HG03521 (cell line): ENCODE measurements around the gene SLC24A4.
"Not testable (repeated sequence)": the region's sequence is repeated elsewhere in the genome, so short reads cannot be mapped to it uniquely, and the experiment has no call there.

Experiments
- ATAC-seq: cut with Tn5 transposase; IDR thresholded peaks from one replicate; pipeline ENCODE4 v1.9.1; 2021; ENCODE audit warnings: mild to moderate bottlenecking, moderate library complexity; ENCODE audit not compliant: unreplicated experiment

SLC24A4 gene

DNA sequence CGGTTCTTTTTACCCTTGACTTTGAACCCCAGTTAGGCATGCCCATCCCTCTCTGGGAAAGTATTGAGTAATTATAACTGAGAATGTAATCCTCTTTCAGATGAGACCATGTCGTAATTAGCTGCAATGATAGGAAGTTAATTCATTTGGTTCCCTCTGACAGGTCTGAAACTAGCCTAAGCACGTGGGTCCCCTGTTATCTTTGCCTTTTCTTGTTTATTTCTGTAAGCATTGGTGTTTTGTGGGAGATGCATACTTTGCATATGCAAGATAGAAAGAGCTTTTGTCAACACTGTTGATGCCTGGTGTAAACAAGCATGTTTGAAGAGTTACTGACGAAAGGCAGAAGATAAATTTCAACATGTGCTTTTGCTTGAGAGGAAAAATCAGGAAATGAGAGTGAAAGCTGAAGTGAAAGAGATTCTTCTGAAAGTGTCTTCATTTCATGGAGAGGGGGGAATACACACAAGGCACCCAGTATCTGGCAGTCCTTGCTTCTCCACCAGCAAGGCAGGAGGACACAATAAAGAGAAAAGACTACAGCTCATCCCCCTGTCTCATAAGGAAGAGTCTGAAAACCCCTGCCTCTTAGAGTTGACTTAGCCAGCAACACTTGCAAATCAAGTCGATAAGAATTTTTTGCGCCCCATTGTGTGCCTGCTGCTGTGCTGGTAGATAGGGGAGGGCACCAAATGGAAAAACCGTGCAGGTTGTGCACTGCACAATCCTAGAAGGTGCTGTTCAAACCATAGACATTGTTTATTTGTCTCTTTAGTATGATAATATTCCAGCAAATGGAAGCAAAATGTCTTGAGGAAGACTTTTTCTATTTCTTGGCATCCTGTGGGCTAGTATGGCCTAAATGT, 77.8 kb downstream of the SLC24A4 start:
- ATAC-seq, result peak; percentile 62

DNA sequence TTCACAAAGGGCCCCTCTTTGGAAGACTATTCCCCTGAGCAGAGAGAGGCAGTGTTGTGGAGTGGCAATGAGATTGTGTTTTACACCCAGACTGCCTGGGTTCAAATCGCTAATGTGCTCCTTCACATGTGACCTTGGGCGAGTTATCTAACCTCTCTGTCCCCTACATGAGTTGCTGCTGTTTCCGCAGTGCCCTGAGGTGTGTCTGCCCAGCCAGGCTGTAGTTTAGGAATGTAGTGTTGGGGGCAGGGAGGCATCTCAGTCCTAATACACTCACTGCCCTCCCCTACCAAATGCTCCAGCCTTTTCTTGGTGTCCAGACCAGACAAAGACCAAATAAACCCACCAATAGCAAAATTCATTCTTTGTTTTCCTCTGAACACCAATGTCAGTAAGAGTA, 78.6 kb downstream of the SLC24A4 start:
- ATAC-seq, result no peak

DNA sequence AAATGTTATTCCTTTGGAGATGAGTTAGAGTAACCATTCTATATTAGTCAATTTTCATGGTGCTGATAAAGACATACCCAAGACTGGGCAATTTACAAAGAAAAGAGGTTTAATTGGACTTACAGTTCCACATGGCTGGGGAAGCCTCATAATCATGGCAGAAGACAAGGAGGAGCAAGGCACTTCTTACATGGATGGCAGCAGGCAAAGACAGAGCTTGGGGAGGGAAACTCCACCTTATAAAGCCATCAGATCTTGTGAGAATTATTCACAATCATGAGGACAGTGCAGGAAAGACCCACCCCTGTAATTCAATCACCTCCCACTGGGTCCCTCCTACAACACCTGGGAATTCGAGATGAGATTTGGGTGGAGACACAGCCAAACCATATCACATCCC, 79.5 kb downstream of the SLC24A4 start:
- ATAC-seq, result not testable (repeated sequence)

DNA sequence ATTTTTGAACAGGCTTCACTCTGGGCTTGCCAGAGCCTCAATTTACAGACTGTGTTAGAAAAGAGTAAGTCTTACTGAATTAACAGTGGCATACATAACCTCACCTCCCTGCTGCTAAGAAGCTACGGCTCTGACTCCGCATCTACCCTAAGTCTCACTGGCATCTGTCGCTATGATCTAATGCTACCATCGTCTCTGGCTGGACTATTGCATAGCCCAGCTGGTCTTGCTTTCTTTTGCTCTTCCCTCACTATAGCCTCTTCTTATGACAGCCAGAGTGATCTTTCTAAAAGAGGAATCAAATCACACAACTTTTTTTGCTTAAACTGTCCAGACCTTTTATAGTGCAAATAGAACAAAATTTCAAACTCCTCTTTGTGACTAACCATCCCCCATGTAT, 81.1 kb downstream of the SLC24A4 start:
- ATAC-seq, result no peak

DNA sequence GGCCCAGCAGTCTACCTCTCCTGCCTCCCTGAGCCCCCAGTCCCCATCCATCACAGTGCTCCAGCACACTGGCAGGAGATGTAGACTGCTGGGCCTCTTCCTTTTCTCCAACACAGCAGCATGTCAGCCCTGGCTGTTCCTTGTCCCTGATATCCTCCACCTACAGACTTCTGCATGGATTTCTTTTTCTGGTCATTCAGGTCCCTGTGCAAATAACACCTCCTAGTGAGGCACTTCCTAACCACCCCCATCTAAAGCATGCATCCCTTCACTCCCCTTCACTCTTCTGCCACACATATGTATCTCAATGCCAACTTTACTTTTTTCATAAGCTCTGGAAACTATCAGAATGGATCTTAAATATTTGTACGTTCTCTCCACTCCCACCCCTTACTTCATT, 81.5 kb downstream of the SLC24A4 start:
- no peak for ATAC-seq

DNA sequence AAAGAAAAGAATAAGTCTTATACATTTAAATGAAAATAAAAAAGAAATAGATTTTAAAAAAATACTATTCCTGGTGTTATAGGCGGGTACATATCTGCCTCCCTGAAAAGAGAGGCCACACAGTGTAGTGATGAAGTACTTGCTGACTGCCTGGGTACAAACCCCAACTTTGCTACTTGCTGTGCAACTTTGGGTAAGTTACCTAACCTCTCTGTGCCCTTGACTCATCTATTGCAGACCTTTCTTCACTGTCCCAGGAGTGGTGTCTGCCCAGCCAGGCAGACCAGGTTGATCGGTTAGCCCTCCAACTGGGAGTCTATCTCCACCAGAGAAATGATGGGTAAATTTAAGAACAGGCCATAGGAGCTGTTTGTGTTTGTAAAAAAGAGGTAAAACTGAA, 82.0 kb downstream of the SLC24A4 start:
- ATAC-seq, result no peak

DNA sequence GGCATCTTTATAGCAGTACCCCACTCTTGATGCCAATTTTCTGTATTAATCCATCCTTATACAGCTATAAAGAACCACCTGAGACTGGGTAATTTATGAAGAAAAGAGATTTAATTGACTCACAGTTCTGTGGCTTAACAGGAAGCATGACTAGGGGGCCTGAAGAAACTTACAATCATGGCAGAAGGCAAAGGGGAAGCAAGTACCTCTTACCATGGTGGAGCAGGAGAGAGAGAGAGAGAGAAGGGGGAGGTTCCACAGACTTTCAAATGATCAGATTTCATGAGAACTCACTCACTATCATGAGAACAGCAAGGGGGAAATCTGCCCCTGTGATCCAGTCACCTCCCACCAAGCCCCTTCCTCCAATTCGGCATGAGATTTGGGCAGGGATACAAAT, 84.4 kb downstream of the SLC24A4 start:
- ATAC-seq, result no peak

DNA sequence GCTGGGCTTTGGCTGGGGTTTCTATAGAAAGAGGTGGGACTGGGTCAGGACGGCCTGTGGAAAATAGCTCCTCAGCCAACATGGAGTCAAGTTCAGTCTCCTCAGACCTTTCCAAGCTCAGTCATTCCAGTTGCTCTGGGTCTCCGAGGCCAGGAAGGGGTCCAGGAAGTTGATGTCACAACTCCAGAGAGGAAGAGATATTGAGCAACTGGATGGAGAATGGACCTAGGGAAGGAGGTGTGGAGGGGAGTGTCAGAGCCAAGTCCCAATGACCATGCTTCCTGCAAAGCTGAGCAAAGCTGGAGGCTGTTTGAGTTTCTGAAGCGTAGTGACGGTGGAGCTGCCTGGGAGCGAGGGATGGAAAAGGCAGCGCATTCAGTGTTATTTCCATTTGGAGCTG, 86.1 kb downstream of the SLC24A4 start:
- no peak for ATAC-seq

DNA sequence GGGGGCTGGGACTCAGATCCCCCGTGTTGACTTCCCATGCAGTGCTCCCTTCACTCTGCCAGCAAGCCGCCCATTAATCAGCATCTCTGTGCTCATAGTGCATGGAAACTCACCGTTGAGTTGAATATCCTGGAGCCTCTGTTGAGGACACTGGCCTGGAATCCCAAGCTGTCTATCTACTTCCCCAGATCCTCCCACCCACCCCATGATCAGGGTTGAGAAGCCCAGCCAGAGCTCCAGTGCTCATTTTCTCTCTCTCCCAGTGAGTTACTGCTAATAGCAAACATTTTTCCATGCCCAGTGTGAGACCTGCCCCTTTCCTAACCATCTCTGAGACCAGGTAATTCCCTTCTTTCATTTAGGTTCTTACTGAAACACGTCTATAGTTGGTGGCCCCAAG, 88.2 kb downstream of the SLC24A4 start:
- no peak for ATAC-seq

DNA sequence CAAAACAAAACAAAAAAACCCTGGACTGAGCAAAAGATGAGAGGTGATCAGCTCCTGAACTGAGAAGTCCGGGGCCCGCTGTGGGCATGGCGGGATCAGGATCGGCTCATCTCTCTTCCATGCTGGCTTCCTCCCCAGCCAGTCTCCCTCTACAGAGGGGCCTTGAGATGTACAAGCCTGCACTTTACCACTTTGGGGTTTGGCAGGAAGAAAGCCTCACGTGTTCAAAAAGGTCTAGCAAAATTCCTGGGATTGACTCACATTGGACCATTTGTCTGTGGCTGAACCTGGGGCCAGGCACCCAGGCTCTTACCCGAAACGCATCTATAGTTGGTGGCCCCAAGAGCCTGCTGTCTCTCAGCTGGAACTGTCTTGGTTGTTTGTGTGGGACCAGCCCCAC, 89.0 kb downstream of the SLC24A4 start:
- ATAC-seq, result no peak

DNA sequence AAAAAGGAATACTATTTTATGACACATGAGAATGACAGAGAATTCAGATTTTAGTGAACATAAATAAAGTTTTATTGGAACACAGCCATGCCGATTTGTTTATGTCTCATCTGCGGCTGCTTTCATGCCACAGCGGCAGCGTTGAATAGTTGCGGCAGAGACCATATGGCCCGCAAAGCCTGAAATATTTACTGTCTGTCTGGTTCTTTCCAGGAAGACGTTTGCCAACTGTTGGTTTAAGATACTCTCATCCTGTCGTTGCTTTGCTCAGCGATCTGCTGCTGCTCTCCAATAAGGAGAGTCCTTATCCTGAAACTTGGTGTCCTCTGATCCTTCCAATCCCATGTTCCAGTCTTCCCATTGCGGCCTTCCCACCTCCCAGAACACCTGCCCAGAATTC, 89.9 kb downstream of the SLC24A4 start:
- ATAC-seq, result no peak

DNA sequence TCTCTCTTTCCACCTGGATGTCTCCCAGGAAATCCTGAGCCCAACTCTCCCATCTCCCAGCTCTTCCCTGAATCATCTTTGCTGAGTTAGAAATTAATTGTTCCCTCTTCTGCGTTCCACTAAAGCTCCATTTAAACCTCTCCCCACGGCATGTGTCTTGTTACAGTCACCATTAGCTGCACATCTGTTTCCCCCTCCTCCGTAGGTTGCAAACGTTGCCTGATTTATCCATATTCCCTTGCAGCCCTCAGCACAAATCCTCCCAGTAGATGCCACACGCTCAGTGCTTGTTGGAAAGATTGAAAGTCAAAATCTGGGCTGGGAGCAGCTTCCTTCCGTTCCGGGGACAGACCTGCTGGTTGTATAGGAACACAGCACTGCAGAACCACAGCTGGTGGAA, 90.4 kb downstream of the SLC24A4 start:
- no peak for ATAC-seq

DNA sequence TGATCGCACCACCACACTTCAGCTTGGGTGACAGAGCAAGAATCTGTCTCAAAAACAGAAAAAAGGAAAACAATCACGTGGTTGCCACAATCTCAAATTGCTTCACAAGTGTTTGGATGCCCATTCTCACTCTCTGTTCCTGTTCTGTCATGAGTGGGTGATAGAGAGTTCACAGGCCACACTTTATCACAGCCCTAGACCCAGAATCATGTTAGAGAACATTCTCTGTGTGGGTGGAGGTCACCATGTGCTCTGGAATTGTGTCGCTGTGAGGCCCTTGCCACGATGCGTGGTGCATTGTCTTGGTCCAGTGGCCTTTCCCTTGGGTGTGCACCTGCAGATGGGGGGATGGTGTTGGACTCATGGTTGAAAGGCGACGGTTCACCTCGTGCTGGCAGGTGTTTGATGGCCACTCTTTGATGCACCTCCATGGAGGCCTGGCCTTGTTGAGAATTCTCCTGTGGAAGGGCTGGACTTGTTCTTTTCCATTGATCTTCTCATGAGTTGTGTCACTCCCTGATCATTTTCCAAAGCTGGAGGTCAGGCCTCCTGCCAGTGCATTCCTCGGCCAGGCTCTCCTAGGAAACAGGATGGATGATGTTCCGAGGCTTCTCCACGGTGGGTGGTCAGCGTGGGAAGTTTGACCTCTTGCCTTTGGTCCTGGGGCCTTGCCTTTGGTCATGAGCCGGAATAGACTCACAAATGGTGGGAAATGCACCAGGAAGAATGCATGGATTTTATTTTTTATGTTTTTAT, 91.9 kb downstream of the SLC24A4 start:
- no peak for ATAC-seq

DNA sequence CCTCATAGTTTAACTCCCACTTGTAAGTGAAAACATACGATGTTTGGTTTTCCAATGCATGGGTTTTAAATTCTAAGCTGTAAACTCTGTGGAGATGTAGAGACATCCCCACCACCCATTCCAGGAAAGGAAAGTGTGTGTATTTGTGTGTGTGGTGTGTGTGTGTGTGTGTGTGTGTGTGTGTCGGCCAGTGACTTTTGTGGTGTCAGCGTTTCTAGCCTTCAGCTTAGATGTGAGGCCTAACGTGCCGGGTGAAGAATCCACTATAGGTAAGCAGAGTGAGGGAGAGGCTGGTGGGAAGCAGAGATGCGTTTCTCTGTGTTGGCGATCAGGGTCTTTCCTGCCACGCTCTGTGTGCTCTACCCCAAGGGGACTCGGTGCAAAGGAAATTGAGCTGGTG, 93.0 kb downstream of the SLC24A4 start:
- ATAC-seq, result no peak

DNA sequence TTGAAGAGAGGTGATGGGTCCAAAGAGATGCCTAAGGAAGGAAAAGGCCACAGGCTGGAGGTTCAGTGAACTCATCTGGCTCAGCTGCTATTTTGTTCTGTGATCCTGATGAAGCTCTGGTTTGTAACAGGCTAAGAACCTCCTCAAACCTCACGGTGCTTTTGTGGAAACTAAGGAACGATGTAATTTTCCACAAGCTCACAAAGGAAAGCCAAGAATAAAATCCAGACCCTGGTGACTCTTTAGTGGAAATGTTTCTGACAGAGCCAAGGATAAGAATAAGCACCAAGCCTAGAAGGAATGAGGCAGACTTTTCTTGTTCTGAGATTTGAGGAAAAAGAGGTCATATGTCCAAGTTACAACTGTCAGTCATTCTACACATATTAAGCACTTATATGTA, 93.6 kb downstream of the SLC24A4 start:
- no peak for ATAC-seq

DNA sequence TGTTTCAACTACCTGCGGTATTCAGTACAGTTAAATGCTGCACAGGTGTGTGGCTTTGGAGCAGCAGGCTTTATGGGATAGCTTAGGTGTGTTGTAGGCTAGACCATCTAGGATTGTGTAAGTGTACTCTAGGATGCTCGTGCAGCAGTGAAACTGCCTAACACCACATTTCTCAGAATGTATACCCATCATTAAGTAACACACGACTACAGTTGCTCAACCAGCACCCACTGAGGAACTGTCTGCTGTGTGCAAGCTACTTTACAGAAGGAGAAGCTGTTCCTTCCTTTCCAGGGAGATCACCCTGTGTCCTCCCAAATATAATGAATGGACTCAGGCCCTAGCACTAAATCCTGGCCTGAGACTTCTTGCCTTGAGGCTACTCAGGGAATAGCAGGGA, 94.8 kb downstream of the SLC24A4 start:
- no peak for ATAC-seq

DNA sequence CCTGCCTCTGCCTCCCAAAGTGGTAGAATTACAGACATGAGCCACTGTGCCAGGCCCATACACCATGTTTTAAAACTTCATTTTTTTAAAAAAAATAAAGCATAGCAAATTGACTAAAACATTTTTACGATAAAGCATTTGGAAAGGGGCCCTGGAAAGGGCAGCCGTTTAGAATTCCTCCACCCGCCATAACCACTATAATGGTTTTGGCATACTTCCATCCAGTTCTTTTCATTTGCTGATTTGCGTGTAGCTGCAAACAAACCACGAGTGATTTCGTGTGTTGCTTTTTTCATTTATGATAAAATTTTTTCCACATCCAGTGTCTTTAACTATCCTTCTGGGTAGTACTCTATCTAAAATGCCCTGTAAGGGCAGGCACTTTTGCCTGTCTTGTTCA, 98.8 kb downstream of the SLC24A4 start:
- no peak for ATAC-seq

DNA sequence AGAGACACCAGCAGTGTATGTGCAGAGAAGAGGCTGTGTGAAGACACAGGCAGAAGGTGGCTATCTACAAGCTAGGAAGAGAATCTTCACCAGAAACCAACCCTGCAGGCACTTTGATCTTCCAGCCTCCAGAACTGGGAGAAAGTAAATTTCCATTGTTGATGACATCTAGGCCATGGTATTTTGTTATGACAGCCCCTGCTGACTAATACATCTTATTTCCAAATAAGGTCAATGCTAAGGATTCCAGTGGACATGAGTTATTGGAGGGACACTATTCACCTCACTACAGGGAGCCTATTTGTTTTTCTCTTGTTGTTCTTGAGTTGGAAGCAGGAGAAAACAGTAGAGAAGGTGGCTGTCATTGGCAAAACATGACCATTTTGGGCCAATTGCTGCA, 102.1 kb downstream of the SLC24A4 start:
- ATAC-seq, result no peak

DNA sequence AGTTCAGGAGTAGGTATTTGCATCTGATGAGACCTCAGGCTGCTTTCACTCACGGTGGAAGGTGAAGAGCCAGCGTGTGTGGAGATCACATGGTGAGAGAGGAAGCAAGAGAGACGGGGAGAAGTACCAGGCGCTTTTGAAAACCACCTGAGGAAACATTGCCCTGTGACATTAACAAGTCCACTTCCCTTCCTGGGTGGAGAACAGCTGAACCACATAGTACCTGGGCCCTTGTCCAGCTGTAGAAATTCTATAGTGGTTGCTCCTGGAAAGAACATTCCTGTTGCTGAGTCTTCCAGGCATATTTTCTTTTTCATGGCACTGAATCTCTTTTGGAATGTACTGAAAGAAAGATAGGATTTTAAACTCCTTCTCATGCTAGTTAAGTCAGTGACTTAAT, 103.3 kb downstream of the SLC24A4 start:
- ATAC-seq, result no peak

DNA sequence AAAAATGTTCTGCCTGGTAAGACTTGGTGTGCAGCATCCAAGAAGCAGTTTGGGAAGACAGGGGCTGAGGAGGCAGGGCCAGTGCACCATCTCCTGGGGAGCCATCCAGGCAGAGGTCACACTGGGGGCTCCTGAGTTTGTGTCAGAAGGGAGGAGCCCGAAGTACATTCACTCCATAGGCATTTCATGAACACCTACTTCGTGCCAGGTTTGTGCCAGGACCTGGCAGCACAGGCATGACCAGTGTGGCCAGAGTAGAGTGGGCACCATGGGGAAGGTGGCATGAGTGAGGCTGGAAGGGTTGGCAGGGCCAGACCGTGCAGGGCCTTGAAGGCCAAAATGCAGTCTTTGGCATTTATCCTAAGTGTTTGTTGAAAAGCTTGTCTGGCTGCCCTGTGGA, 104.1 kb downstream of the SLC24A4 start:
- ATAC-seq, result no peak

DNA sequence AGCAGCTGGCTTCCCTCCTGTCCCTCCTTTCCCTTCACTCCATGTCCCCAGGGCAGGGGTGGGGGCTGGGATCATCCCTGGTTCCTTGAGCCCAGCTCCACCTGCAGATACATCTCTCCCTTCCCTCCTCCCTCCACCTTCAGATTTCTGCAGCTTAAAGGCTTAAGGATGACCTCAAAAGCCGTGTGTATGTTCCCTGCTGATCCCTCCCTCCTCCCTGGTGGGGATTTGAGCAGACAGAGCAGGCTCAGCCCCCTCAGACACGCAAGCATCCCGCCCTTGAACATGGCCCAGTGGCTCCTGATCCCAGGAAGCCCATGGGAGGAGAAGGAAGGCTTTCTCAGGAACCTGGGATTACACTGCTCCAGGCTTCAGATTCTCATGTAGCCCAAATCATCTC, 107.7 kb downstream of the SLC24A4 start:
- no peak for ATAC-seq

DNA sequence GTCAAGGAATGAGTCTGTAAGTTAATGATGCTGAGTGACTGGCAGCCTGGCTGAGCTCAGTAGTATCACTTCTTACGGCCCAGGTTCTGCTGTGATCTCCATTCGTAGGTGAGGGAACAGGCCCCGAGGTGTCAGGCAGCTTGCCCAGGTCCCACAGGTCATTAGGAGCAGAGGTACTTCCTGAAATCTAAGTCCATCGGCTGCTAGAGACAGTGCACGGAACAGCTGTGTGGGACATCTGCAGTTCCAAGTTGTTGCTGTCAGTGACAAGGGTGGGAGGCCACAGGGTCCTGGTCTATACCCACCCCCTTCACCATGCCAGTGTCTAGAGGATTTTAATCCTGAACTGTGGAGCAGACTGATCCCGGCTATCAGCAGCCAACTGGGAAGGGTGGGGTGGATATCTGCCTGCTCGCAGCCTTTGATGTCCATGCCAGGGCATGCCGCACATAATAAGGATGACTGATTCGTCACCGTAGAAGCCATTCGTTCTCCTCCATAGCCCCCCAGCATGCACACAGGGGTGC, 108.3 kb downstream of the SLC24A4 start:
- no peak for ATAC-seq
